ENCODE results near the gene CIAPIN1.

Gene CIAPIN1

GRCh38 chr16:57432989-57433388 is 14.2 kb downstream of the CIAPIN1 start:
- no peak for TF ChIP-seq CTCF (IDR thresholded peaks at IDR 0.05; ENCODE audit: low read depth, low read length)
- DNase-seq (ENCODE audit: extremely low read depth, low read depth): no peak

DNA sequence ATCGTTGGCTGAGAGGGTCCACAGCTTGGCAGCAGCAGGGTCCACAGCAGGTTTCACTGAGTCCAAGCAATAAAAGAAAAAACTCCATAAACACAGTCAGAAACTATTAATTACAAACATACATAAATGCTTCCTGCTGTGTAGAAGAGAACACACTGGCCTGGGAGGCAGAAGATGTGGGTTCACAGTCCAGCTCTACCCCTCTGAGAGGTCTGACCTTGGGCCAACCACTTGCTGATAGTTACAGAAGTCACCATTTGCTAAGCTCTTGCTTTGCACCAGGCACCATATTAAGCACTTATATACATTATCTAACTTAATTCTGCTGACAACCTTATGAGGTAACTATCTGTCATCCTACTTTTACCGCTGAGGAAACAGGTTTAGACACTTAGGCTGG is 14.7 kb downstream of the CIAPIN1 start:
- TF ChIP-seq CTCF (IDR thresholded peaks at IDR 0.05; ENCODE audit: low read depth, low read length): no peak
- DNase-seq (ENCODE audit: extremely low read depth, low read depth): no peak

DNA sequence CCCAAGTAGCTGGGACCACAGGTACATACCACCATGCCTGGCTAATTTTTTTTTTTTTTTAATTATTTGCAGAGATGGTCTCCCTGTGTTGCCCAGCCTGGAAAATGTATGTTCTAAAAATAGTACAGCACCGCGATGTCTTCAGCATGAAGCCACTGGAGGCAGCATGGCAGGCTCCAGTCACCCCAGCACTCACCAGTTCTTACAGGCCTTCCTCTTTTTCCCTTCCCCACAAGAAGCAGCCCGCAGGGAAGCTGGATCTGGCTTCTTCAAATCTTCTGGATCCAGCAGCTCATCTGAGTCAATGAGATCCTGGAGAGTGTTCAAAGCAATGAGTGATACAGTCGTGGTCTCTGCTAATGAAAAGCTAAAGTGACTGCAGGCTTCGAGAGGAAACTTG is 16.2 kb downstream of the CIAPIN1 start:
- no peak for TF ChIP-seq CTCF (IDR thresholded peaks at IDR 0.05; ENCODE audit: low read depth, low read length)
- no peak for DNase-seq (ENCODE audit: extremely low read depth, low read depth)

GRCh38 chr16:57427824-57428223 is 19.4 kb downstream of the CIAPIN1 start:
- no peak for TF ChIP-seq CTCF (IDR thresholded peaks at IDR 0.05; ENCODE audit: low read depth, low read length)
- DNase-seq (ENCODE audit: extremely low read depth, low read depth): no peak

DNA sequence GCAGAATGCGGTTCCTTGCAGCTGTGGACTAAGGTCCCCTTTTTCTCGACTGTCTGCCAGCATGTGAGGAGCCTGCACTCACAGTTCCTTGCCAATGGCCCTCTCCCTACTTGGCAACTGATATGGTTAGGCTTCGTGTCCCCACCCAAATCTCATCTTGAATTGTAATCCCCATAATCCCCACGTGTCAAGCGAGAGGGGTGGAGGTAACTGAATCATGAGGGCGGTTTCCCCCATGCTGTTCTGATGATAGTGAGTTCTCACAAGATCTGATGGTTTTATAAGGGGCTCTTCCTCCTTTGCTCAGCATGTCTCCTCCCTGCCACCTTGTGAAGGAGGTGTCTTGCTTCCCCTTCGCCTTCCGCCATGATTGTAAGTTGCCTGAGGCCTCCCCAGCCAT is 19.9 kb downstream of the CIAPIN1 start:
- DNase-seq (ENCODE audit: extremely low read depth, low read depth): no peak

GRCh38 chr16:57426356-57426755 is 20.8 kb downstream of the CIAPIN1 start:
- DNase-seq (ENCODE audit: extremely low read depth, low read depth): no peak
- no peak for TF ChIP-seq CTCF (IDR thresholded peaks at IDR 0.05; ENCODE audit: low read depth, low read length)

More for the DNA sequence above, 19.9 kb downstream of the CIAPIN1 start:
- TF ChIP-seq CTCF (IDR thresholded peaks at IDR 0.05; ENCODE audit: low read depth, low read length): no peak

GRCh38 chr16:57424583-57424982 is 22.6 kb downstream of the CIAPIN1 start:
- TF ChIP-seq CTCF (IDR thresholded peaks at IDR 0.05; ENCODE audit: low read depth, low read length): no peak
- no peak for DNase-seq (ENCODE audit: extremely low read depth, low read depth)

Measured in AG09319 (cell line).